GM18873 (cell line): ENCODE measurements around the gene MAD2L1BP.

Experiments used
- ATAC-seq: cut with Tn5 transposase; IDR thresholded peaks from one replicate; pipeline ENCODE4 v1.9.1; 2021; ENCODE audit warnings: mild to moderate bottlenecking, moderate library complexity, moderate number of reproducible peaks; ENCODE audit not compliant: unreplicated experiment, low FRiP score

The MAD2L1BP gene

GRCh38 chr6:43665376-43665775 is 29.7 kb downstream of the MAD2L1BP start:
- no peak for ATAC-seq

- no peak for ATAC-seq
Measured at GRCh38 chr6:43666196-43666920, 30.7 kb downstream of the MAD2L1BP start.

- ATAC-seq: no peak
Measured at GRCh38 chr6:43667245-43668150, 31.9 kb downstream of the MAD2L1BP start.

GRCh38 chr6:43668151-43669028 is 32.8 kb downstream of the MAD2L1BP start:
- no peak for ATAC-seq

- ATAC-seq: no peak
Measured at GRCh38 chr6:43669050-43669921, 33.6 kb downstream of the MAD2L1BP start.

GRCh38 chr6:43669922-43670622 is 34.4 kb downstream of the MAD2L1BP start:
- no peak for ATAC-seq

- no peak for ATAC-seq
Measured at GRCh38 chr6:43670623-43670986, 35.0 kb downstream of the MAD2L1BP start.

- ATAC-seq: no peak
Measured at GRCh38 chr6:43671011-43671800, 35.6 kb downstream of the MAD2L1BP start.

GRCh38 chr6:43671801-43672690 is 36.4 kb downstream of the MAD2L1BP start:
- ATAC-seq: no peak

- ATAC-seq: no peak
Measured at GRCh38 chr6:43673444-43674084, 37.9 kb downstream of the MAD2L1BP start.

GRCh38 chr6:43674291-43674690 is 38.7 kb downstream of the MAD2L1BP start:
- no peak for ATAC-seq

GRCh38 chr6:43674921-43675320 is 39.3 kb downstream of the MAD2L1BP start:
- no peak for ATAC-seq

- ATAC-seq: no peak
Measured at GRCh38 chr6:43676962-43677606, 41.4 kb downstream of the MAD2L1BP start.

- ATAC-seq: no peak
Measured at GRCh38 chr6:43677759-43678158, 42.1 kb downstream of the MAD2L1BP start.

GRCh38 chr6:43678341-43678740 is 42.7 kb downstream of the MAD2L1BP start:
- ATAC-seq: no peak

- no peak for ATAC-seq
Measured at GRCh38 chr6:43679057-43679456, 43.4 kb downstream of the MAD2L1BP start.
